ENCODE measurements around the gene ADAMTS8.

DNA sequence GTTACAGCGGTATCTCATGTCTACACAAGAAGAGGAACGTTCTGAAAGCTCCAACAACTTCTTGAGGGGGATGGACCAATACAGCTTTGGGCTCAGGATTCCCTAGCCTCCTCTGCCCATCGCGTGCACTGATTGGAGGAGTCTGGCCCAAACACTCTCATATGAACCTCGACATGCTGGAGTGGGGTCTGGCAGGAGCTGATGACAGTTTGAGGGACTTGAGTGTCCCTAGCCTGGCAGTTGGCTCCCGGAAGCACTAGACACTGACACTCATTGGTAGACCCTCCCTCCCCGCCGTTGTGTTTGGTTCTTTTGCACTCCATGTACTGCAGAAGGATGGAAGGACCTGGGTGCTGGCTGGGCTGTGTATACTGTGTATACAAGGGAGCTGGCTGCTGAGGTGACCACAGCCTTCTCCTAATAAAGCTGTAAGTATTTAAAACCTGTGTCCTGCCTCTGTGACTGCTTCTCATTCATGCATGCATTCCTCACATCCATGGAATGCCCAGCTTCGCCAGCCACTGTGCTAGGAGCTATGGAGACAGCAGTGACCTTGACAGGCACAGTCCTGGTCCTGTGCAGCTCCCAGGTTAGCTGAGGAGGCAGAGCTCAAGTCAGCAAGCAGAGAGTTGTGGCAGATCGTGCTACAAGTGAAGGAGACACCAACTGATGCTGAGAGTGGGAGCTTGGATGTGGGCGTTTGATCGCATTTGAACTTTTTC, 48.0 kb upstream of the ADAMTS8 start:
- TF ChIP-seq, protein P1, sequence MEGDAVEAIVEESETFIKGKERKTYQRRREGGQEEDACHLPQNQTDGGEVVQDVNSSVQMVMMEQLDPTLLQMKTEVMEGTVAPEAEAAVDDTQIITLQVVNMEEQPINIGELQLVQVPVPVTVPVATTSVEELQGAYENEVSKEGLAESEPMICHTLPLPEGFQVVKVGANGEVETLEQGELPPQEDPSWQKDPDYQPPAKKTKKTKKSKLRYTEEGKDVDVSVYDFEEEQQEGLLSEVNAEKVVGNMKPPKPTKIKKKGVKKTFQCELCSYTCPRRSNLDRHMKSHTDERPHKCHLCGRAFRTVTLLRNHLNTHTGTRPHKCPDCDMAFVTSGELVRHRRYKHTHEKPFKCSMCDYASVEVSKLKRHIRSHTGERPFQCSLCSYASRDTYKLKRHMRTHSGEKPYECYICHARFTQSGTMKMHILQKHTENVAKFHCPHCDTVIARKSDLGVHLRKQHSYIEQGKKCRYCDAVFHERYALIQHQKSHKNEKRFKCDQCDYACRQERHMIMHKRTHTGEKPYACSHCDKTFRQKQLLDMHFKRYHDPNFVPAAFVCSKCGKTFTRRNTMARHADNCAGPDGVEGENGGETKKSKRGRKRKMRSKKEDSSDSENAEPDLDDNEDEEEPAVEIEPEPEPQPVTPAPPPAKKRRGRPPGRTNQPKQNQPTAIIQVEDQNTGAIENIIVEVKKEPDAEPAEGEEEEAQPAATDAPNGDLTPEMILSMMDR (IDR thresholded peaks at IDR 0.05), result no peak
- TF ChIP-seq POLR2A (IDR thresholded peaks at IDR 0.05), result no peak

Measured in right lobe of liver (tissue), 4 donors.